ENCODE measurements around the gene UPF3A. TPM values are rescaled to one million over a fixed set of nuclear protein-coding genes. Genes with fewer than 3 reads are reported as not detected.

Gene UPF3A
- total and polyA plus RNA-seq, 10 of the 15 experiments (the other 5 are each of a cell fraction or from before 2014, with no cell fraction given) = 18.6 to 61.5 (median 43.3) TPM

- in situ Hi-C loops (cut with MboI) = no loop called here
- Histone ChIP-seq H3K27ac (ENCODE audit: control insufficient read depth, insufficient read depth) (peak overlapping the region; percentile 73), H3K36me3 (ENCODE audit: control insufficient read depth in 2 of 2, insufficient read depth in 2 of 2, low read length in 1 of 2) (peaks cover 0 to 6% of the 10 kb centered on the region in 2 experiments; a peak in 2 of 4 replicates), H3K79me2 (ENCODE audit: control insufficient read depth, insufficient read depth, low read length) (peaks cover 65% of the 10 kb centered on the region), H3K4me2 (ENCODE audit: control insufficient read depth, insufficient read depth) (peak overlapping the region; percentile 66), H3K4me1 (ENCODE audit: control insufficient read depth, insufficient read depth, low read length) (peaks cover 5% of the 10 kb centered on the region; the same call in 1 of the 2 replicates), H3K9ac (ENCODE audit: control insufficient read depth, insufficient read depth, low read length) (peak overlapping the region; percentile 80), H2AFZ (ENCODE audit: control insufficient read depth, low read depth, low read length) (no peak overlapping the region), H3K9me3 (replicated peaks; ENCODE audit: control insufficient read depth, insufficient read depth, low read length) (no peaks in the 10 kb centered on the region), H3K4me3 (peak overlapping the region; percentile 78), H4K20me1 (ENCODE audit: control insufficient read depth, insufficient read depth) (peaks cover 2% of the 10 kb centered on the region; the same call in 1 of the 2 replicates), H3K27me3 (replicated peaks in 1 of 2; ENCODE audit: control insufficient read depth in 2 of 2, insufficient read depth in 2 of 2, low read length in 1 of 2) (no peaks in the 10 kb centered on the region)
- intact Hi-C loops (cut with micrococcal nuclease; ENCODE audit: unreplicated experiment) = no loop called here
- 0% methylated on average over 7 of the region's 7 CpGs for WGBS (ENCODE audit: insufficient coverage, insufficient replicate concordance, low lambda C conversion rate, missing lambda C conversion rate)
- ChIA-PET POLR2A (interaction anchor here (0.7 to 1.8 kb wide), 3 partner anchors 12 to 34 kb away, joined by 3 to 8 read pairs (median 4); partner anchors contain the start of gene UPF3A), RAD21 (ENCODE audit: unreplicated experiment) (interaction anchor here (0.6 to 1.2 kb wide), 2 partner anchors 11 to 19 kb away, joined by 4 read pairs; no protein-coding TSS in a partner anchor), CTCF (interaction anchor here (1.2 to 2.8 kb wide), 2 partner anchors 19 to 24 kb away, joined by 3 to 9 read pairs; no protein-coding TSS in a partner anchor), SMC1A (ENCODE audit: uncharacterized antibody, unreplicated experiment) (interaction anchor here (0.6 to 1.1 kb wide), 3 partner anchors 20 to 38 kb away, joined by 3 read pairs; no protein-coding TSS in a partner anchor)
- TSS peak; percentile 74 for BruUV-seq (replicated peaks)
- TF ChIP-seq MTA2 (IDR thresholded peaks at IDR 0.05; ENCODE audit: low read depth) = 0 out of 2 replicates have a peak, but pooled peaks have one; percentile 25
- peak; percentile 13; the same call in 1 of the 2 replicates for TF ChIP-seq NFIC (IDR thresholded peaks at IDR 0.05; ENCODE audit: low read depth, low read length)
- peak in 1 of 2 experiments; percentile 29; a peak in 1 of 4 replicates for TF ChIP-seq ETV6 (conservative IDR thresholded peaks at IDR 0.05 in 1 of 2, IDR thresholded peaks at IDR 0.05 in 1 of 2; ENCODE audit: borderline replicate concordance in 1 of 2, low read depth in 1 of 2)
- 0 out of 2 replicates have a peak, but pooled peaks have one; percentile 4 for TF ChIP-seq JUNB (IDR thresholded peaks at IDR 0.05)
- TF ChIP-seq ZBED1 (IDR thresholded peaks at IDR 0.05; ENCODE audit: borderline replicate concordance) = 0 out of 2 replicates have a peak, but pooled peaks have one; percentile 27
- TF ChIP-seq RUNX3 (IDR thresholded peaks at IDR 0.05; ENCODE audit: low read length) = peak; percentile 86
- no peak for TF ChIP-seq CUX1 (IDR thresholded peaks at IDR 0.05; ENCODE audit: insufficient replicate concordance, low read depth, low read length)
- TF ChIP-seq RFX5 (IDR thresholded peaks at IDR 0.05; ENCODE audit: low read depth, low read length) = no peak
- TF ChIP-seq CREB1 (IDR thresholded peaks at IDR 0.05; ENCODE audit: low read depth) = 0 out of 2 replicates have a peak, but pooled peaks have one; percentile 14
- 0 out of 2 replicates have a peak, but pooled peaks have one; percentile 16 for TF ChIP-seq NFYB (IDR thresholded peaks at IDR 0.05; ENCODE audit: insufficient read depth, low read depth, low read length)
- TF ChIP-seq BRCA1 (IDR thresholded peaks at IDR 0.05; ENCODE audit: low read depth, low read length) = no peak
- peak; percentile 80 for TF ChIP-seq BHLHE40 (IDR thresholded peaks at IDR 0.05; ENCODE audit: borderline replicate concordance in 1 of 2, low read depth in 2 of 2, low read length in 1 of 2)
- 0 out of 2 replicates have a peak, but pooled peaks have one; percentile 14 for TF ChIP-seq NBN (IDR thresholded peaks at IDR 0.05)
- FAIRE-seq (no peak), DNase-seq (ENCODE audit: low read depth, low spot score) (no peak), ATAC-seq (peak; percentile 1; the same call in 2 of the 3 replicates)
These were observed 33.8 kb downstream of the UPF3A start for GRCh38 chr13:114315074-114315785.

All from GM12878 (cell line).